ENCODE data around the gene HS1BP3.
A peak's percentile ranks its signal among the peaks of the same experiment; 100 is the strongest.

HS1BP3 gene

GRCh38 chr2:20641123-20641985 lies 9.5 kb downstream of the HS1BP3 start:
- H3K4me1 ChIP-seq (ENCODE audit: insufficient read depth, poor library complexity, severe bottlenecking) = peaks cover 13% of the 10 kb centered on the region
- ATAC-seq (ENCODE audit: low read depth) (peak; percentile 90), DNase-seq (ENCODE audit: low spot score) (peak; percentile 91)
- H3K27me3 ChIP-seq (ENCODE audit: insufficient read depth, poor library complexity, severe bottlenecking) = no peaks in the 10 kb centered on the region
- TF ChIP-seq CTCF (IDR thresholded peaks at IDR 0.05; ENCODE audit: poor library complexity, severe bottlenecking) = no peak
- H3K4me3 ChIP-seq (ENCODE audit: severe bottlenecking) = no peak overlapping the region
- no peaks in the 10 kb centered on the region for H3K9me3 ChIP-seq (ENCODE audit: severe bottlenecking)
- H3K27ac ChIP-seq (ENCODE audit: poor library complexity, severe bottlenecking) = peak overlapping the region; percentile 73
- H3K36me3 ChIP-seq (ENCODE audit: low read depth) = no peaks in the 10 kb centered on the region

GRCh38 chr2:20640411-20641122 lies 10.3 kb downstream of the HS1BP3 start:
- Histone ChIP-seq H3K36me3 (ENCODE audit: low read depth) (no peaks in the 10 kb centered on the region), H3K27me3 (ENCODE audit: insufficient read depth, poor library complexity, severe bottlenecking) (no peaks in the 10 kb centered on the region), H3K9me3 (ENCODE audit: severe bottlenecking) (no peaks in the 10 kb centered on the region), H3K27ac (ENCODE audit: poor library complexity, severe bottlenecking) (peak overlapping the region; percentile 73), H3K4me3 (ENCODE audit: severe bottlenecking) (no peak overlapping the region), H3K4me1 (ENCODE audit: insufficient read depth, poor library complexity, severe bottlenecking) (peaks cover 13% of the 10 kb centered on the region)
- DNase-seq (ENCODE audit: low spot score) (no peak), ATAC-seq (ENCODE audit: low read depth) (no peak)
- no peak for TF ChIP-seq CTCF (IDR thresholded peaks at IDR 0.05; ENCODE audit: poor library complexity, severe bottlenecking)

GRCh38 chr2:20638646-20639430 lies 12.1 kb downstream of the HS1BP3 start:
- TF ChIP-seq CTCF (IDR thresholded peaks at IDR 0.05; ENCODE audit: poor library complexity, severe bottlenecking) = no peak
- DNase-seq (ENCODE audit: low spot score) (no peak), ATAC-seq (ENCODE audit: low read depth) (no peak)
- no peaks in the 10 kb centered on the region for H3K9me3 ChIP-seq (ENCODE audit: severe bottlenecking)
- no peak overlapping the region for H3K4me3 ChIP-seq (ENCODE audit: severe bottlenecking)
- no peaks in the 10 kb centered on the region for H3K27me3 ChIP-seq (ENCODE audit: insufficient read depth, poor library complexity, severe bottlenecking)
- peaks cover 27% of the 10 kb centered on the region for H3K4me1 ChIP-seq (ENCODE audit: insufficient read depth, poor library complexity, severe bottlenecking)
- no peaks in the 10 kb centered on the region for H3K36me3 ChIP-seq (ENCODE audit: low read depth)
- no peak overlapping the region for H3K27ac ChIP-seq (ENCODE audit: poor library complexity, severe bottlenecking)

GRCh38 chr2:20638014-20638413 lies 12.9 kb downstream of the HS1BP3 start:
- Histone ChIP-seq H3K4me3 (ENCODE audit: severe bottlenecking) (no peak overlapping the region), H3K27ac (ENCODE audit: poor library complexity, severe bottlenecking) (no peak overlapping the region), H3K36me3 (ENCODE audit: low read depth) (no peaks in the 10 kb centered on the region), H3K9me3 (ENCODE audit: severe bottlenecking) (no peaks in the 10 kb centered on the region), H3K27me3 (ENCODE audit: insufficient read depth, poor library complexity, severe bottlenecking) (no peaks in the 10 kb centered on the region), H3K4me1 (ENCODE audit: insufficient read depth, poor library complexity, severe bottlenecking) (peaks cover 29% of the 10 kb centered on the region)
- DNase-seq (ENCODE audit: low spot score) = no peak
- ATAC-seq (ENCODE audit: low read depth) = no peak
- no peak for TF ChIP-seq CTCF (IDR thresholded peaks at IDR 0.05; ENCODE audit: poor library complexity, severe bottlenecking)
